Central memory CD8-positive, alpha-beta T cell (primary cell): ENCODE measurements around the gene ZNF717.
"Not testable (repeated sequence)": the region's sequence is repeated elsewhere in the genome, so short reads cannot be mapped to it uniquely, and the experiment has no call there.

Experiments
- ATAC-seq: fragments of 150-1000 bp; cut with Tn5 transposase; replicated peaks from 2 replicates; pipeline ENCODE4 v1.10.0; 2022; ENCODE audit warnings: mild to moderate bottlenecking, moderate FRiP score, moderate number of reproducible peaks; ENCODE audit not compliant: poor library complexity, severe bottlenecking; ENCODE audit errors: extremely low read depth
- DNase-seq, 2 donors: peaks; one replicate each; pipeline ENCODE4 v3.0.0; 2021; ENCODE audit warnings: low spot score in 2 of 2
- H3K27ac Mint-ChIP-seq: one replicate; pipeline ENCODE4 v1.8.0; 2022; ENCODE audit warnings: low read depth, mild to moderate bottlenecking, moderate library complexity, mixed read lengths
- H3K27me3 Mint-ChIP-seq: one replicate; pipeline ENCODE4 v1.8.0; 2022; ENCODE audit warnings: mixed read lengths
- H3K36me3 Mint-ChIP-seq: one replicate; pipeline ENCODE4 v1.8.0; 2022; ENCODE audit warnings: mild to moderate bottlenecking, moderate library complexity, mixed read lengths; ENCODE audit not compliant: insufficient read depth
- H3K4me1 Mint-ChIP-seq: one replicate; pipeline ENCODE4 v1.8.0; 2022; ENCODE audit warnings: mixed read lengths
- H3K4me3 Mint-ChIP-seq: one replicate; pipeline ENCODE4 v1.8.0; 2022; ENCODE audit warnings: mild to moderate bottlenecking, moderate library complexity, mixed read lengths
- H3K9me3 Mint-ChIP-seq: one replicate; pipeline ENCODE4 v1.8.0; 2022; ENCODE audit warnings: mixed read lengths

ZNF717 gene

GRCh38 chr3:75785081-75785755 lies at the start of gene ZNF717:
Gene ZNF717, minus strand, starts transcription at chr3:75785549. Its CDS starts 2,187 bp downstream, at chr3:75783362.
- Mint-ChIP-seq H3K4me3 (peak within 1 kb of the TSS; percentile 88), H3K27ac (peak within 1 kb of the TSS; percentile 89), H3K9me3 (peaks cover 11% of the 10 kb centered on the region), H3K36me3 (peaks cover 16% of the 10 kb centered on the region)
- DNase-seq: peak; percentile 88 to 90
- not testable (repeated sequence) for ATAC-seq, H3K27me3 Mint-ChIP-seq, H3K4me1 Mint-ChIP-seq

- H3K4me3 Mint-ChIP-seq, H3K27me3 Mint-ChIP-seq, H3K4me1 Mint-ChIP-seq, ATAC-seq, H3K36me3 Mint-ChIP-seq, DNase-seq, H3K27ac Mint-ChIP-seq: not testable (repeated sequence)
- peaks cover 19% of the 10 kb centered on the region for H3K9me3 Mint-ChIP-seq
Observed at GRCh38 chr3:75831076-75831475, 45.7 kb upstream of the ZNF717 start.

- not testable (repeated sequence) for H3K36me3 Mint-ChIP-seq, H3K27me3 Mint-ChIP-seq, DNase-seq, H3K4me3 Mint-ChIP-seq, H3K27ac Mint-ChIP-seq, H3K4me1 Mint-ChIP-seq, ATAC-seq
- peaks cover 11% of the 10 kb centered on the region for H3K9me3 Mint-ChIP-seq
Observed at GRCh38 chr3:75818019-75818418, 32.7 kb upstream of the ZNF717 start.

GRCh38 chr3:75816287-75817180 lies 31.2 kb upstream of the ZNF717 start:
- not testable (repeated sequence) for H3K4me1 Mint-ChIP-seq, ATAC-seq, H3K9me3 Mint-ChIP-seq, H3K36me3 Mint-ChIP-seq, DNase-seq, H3K4me3 Mint-ChIP-seq, H3K27me3 Mint-ChIP-seq, H3K27ac Mint-ChIP-seq

GRCh38 chr3:75814797-75815196 lies 29.4 kb upstream of the ZNF717 start:
- no peak overlapping the region for H3K4me3 Mint-ChIP-seq
- H3K27me3 Mint-ChIP-seq: peaks cover 10% of the 10 kb centered on the region
- no peak for ATAC-seq
- no peak overlapping the region for H3K27ac Mint-ChIP-seq
- H3K9me3 Mint-ChIP-seq: peaks cover 12% of the 10 kb centered on the region
- no peaks in the 10 kb centered on the region for H3K36me3 Mint-ChIP-seq
- H3K4me1 Mint-ChIP-seq: no peaks in the 10 kb centered on the region
- no peak for DNase-seq

GRCh38 chr3:75782506-75782905 lies 2.8 kb downstream of the ZNF717 start:
- peaks cover 16% of the 10 kb centered on the region for H3K36me3 Mint-ChIP-seq
- peaks cover 19% of the 10 kb centered on the region for H3K9me3 Mint-ChIP-seq
- no peak for ATAC-seq
- H3K27me3 Mint-ChIP-seq: no peaks in the 10 kb centered on the region
- DNase-seq: no peak
- no peak overlapping the region for H3K4me3 Mint-ChIP-seq
- no peak overlapping the region for H3K27ac Mint-ChIP-seq
- H3K4me1 Mint-ChIP-seq: peaks cover 6% of the 10 kb centered on the region

GRCh38 chr3:75781079-75781745 lies 4.1 kb downstream of the ZNF717 start:
- no peak for DNase-seq
- peaks cover 15% of the 10 kb centered on the region for H3K36me3 Mint-ChIP-seq
- H3K4me1 Mint-ChIP-seq: peaks cover 11% of the 10 kb centered on the region
- H3K27ac Mint-ChIP-seq: no peak overlapping the region
- H3K4me3 Mint-ChIP-seq: no peak overlapping the region
- no peaks in the 10 kb centered on the region for H3K27me3 Mint-ChIP-seq
- no peak for ATAC-seq
- peaks cover 22% of the 10 kb centered on the region for H3K9me3 Mint-ChIP-seq

- not testable (repeated sequence) for ATAC-seq, H3K4me3 Mint-ChIP-seq, H3K27ac Mint-ChIP-seq, DNase-seq, H3K36me3 Mint-ChIP-seq, H3K27me3 Mint-ChIP-seq
- H3K9me3 Mint-ChIP-seq: peaks cover 14% of the 10 kb centered on the region
- peaks cover 11% of the 10 kb centered on the region for H3K4me1 Mint-ChIP-seq
Observed at GRCh38 chr3:75777742-75778141, 7.6 kb downstream of the ZNF717 start.

- H3K27ac Mint-ChIP-seq, ATAC-seq, H3K27me3 Mint-ChIP-seq, H3K4me1 Mint-ChIP-seq, H3K36me3 Mint-ChIP-seq, H3K9me3 Mint-ChIP-seq, H3K4me3 Mint-ChIP-seq, DNase-seq: not testable (repeated sequence)
Observed at GRCh38 chr3:75771631-75772030, 13.7 kb downstream of the ZNF717 start.

GRCh38 chr3:75768303-75769017 lies 16.9 kb downstream of the ZNF717 start:
- Mint-ChIP-seq H3K36me3 (peaks cover 9% of the 10 kb centered on the region), H3K4me1 (peaks cover 21% of the 10 kb centered on the region), H3K27me3 (no peaks in the 10 kb centered on the region), H3K4me3 (no peak overlapping the region), H3K9me3 (peaks cover 12% of the 10 kb centered on the region), H3K27ac (no peak overlapping the region)
- ATAC-seq (no peak), DNase-seq (no peak)

- Mint-ChIP-seq H3K27me3 (no peaks in the 10 kb centered on the region), H3K4me1 (no peaks in the 10 kb centered on the region), H3K9me3 (peaks cover 31% of the 10 kb centered on the region), H3K36me3 (peaks cover 1% of the 10 kb centered on the region), H3K27ac (no peak overlapping the region), H3K4me3 (no peak overlapping the region)
- DNase-seq: no peak
- ATAC-seq: no peak
Observed at GRCh38 chr3:75737831-75738493, 47.4 kb downstream of the ZNF717 start.

- Mint-ChIP-seq H3K27me3 (no peaks in the 10 kb centered on the region), H3K4me1 (no peaks in the 10 kb centered on the region), H3K4me3 (no peak overlapping the region), H3K36me3 (peaks cover 1% of the 10 kb centered on the region), H3K27ac (no peak overlapping the region), H3K9me3 (peaks cover 40% of the 10 kb centered on the region)
- ATAC-seq (no peak), DNase-seq (no peak)
Observed at GRCh38 chr3:75727985-75728384, 57.4 kb downstream of the ZNF717 start.
